NCI-H1417 treated with DMSO at 0.1 percent for 48 hours (cell line): ENCODE measurements around the gene MED27.

Source experiments
- DNase-seq: peaks from one replicate; lab custom pipeline; 2025; lab: John Stamatoyannopoulos, UW

The MED27 gene

DNA sequence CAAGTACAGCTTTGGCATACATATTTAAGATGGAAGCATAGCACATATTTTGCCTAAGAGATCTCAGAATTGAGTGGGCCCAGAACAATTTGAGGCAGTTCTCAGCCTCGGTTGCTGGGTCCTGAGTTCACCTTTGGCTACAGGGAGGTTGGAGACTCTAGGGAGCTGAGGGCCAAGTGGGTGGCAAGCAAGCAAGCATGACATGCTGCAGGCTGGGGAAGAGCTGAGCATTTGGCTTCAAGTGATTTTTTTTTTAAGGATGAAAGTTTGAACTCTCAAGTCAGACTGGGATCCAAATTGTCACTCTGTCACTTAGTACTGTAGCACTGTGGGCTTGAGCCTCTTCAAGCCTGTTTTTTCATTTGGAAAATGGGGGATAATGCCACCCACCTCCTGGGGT is 160.5 kb downstream of the MED27 start:
- no peak for DNase-seq

DNA sequence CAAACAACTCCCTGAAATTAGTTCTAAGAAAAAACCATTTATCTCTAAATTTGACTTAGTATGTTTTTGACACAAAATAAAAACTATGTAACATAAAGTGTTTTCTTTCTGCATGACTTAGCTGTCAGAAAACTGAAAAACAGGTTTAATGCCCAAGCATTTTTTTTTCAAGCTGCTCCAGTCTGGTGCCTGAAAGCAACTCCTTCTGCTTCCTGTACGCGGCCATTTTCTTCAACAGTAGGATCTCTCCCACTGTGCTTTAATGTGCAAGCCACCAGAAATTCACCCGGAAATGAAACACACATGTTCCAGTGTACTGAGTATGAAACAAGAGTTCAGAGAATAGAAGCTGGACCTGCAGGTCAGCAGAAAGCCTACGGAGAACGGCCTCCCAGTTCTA is 161.2 kb downstream of the MED27 start:
- no peak for DNase-seq

DNA sequence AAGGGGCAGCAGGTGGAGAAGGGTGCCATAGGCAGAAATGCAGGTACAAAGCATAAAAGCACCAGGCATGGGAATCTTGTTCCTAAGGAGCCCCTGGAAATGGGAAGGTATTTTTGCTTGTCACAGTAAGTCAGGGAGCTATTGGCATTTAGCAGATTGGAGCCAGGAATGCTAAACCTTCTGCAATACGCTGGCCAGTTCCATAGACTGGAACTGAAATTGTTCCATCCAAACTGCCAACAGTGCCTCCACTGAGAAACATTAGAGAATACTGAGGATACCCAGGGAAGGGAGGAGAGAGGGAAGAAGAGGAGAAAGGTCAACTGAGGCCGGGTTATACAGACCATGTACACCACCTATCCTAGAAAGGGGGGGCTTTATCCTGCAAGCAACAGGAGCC is 162.7 kb downstream of the MED27 start:
- no peak for DNase-seq

DNA sequence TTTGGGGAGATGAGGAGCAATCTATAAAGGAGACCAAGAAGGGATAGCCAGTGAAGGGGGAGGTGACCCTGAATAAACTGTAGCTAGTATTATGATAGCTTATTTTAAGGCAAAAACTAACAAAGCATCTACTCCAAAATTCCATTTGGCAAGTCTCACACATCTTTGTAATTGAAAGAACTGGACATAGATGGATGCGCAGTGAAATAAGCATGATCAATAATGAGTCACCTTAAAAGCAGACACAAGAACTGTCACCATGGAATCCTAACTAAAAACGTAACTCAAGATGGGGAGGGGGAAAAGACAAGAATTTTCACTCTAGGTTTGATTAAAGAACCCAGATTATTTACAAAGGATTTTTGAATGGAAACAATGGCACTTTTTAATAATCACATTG is 164.5 kb downstream of the MED27 start:
- no peak for DNase-seq

DNA sequence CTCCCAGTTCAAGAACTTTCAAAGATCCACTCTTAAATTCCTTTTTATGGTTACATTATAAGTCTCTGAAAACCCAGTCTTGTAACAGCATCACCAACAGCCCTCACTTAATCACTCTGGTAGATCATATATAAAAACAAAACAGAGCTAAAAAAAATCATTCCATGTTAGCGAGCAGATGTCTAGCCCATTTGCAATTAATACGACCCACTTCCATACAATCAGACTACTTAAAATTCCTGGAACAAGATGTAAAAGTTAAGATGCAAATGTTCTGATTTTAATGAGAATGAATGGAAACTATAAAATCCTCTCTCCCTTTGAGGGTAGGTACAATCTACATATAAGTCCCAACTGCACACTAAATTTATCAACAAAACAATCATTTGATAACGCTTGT is 167.0 kb downstream of the MED27 start:
- DNase-seq: no peak

DNA sequence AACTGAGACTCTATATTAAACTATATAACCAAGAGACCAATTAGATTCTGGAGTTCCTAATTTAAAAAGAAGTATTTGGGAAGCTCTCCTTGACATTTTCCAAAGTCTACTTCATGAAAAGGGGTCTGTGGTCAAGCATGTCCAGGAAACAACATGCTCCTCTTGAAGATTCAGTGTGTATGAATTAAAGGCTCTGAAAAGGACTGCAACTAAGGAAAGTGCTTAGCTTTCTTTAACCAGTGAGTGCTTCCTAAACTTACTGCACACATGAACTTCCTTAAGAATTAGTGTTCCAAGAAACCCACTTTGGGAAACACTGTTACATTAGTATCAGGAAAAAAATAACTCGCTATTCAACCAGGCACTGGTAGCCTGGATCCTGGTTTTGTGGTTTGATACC is 167.6 kb downstream of the MED27 start:
- DNase-seq: no peak

DNA sequence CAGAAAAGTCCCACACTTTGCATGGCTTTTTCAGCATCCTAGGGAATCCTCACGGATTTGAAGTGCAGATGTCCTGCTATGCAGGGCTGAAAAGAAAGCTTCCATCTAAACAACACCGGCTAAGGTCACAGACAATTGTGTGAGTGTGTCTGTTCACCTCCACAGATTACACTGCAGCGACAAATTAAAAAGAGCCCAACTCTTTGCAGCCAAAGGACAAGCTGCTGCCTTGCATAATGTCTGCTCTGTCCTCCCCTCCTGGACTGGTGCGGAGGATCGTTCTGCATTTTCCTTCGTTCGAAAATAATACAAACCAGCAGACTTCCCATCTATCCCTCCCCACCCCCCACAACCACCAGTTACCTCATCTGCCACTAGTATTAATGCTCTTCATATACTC is 169.1 kb downstream of the MED27 start:
- no peak for DNase-seq

DNA sequence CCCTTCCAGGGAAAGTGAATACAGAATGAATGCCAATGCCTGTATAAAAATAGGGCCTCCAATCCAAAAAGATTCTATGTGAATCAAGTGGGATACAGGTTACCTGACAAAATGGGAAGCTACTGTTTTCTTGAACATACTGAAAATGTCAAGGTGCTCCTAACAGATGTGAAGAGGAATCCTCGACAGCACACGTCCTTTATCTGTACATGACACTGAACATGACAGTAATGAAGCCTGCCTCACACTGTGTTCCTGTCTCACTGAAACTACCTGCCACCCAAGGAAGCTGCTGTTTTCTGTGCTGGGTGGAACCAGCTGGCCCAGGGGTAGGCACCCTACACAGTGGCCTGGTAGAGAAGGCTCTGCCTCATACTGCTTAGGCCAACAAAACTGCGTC is 174.5 kb downstream of the MED27 start:
- no peak for DNase-seq

DNA sequence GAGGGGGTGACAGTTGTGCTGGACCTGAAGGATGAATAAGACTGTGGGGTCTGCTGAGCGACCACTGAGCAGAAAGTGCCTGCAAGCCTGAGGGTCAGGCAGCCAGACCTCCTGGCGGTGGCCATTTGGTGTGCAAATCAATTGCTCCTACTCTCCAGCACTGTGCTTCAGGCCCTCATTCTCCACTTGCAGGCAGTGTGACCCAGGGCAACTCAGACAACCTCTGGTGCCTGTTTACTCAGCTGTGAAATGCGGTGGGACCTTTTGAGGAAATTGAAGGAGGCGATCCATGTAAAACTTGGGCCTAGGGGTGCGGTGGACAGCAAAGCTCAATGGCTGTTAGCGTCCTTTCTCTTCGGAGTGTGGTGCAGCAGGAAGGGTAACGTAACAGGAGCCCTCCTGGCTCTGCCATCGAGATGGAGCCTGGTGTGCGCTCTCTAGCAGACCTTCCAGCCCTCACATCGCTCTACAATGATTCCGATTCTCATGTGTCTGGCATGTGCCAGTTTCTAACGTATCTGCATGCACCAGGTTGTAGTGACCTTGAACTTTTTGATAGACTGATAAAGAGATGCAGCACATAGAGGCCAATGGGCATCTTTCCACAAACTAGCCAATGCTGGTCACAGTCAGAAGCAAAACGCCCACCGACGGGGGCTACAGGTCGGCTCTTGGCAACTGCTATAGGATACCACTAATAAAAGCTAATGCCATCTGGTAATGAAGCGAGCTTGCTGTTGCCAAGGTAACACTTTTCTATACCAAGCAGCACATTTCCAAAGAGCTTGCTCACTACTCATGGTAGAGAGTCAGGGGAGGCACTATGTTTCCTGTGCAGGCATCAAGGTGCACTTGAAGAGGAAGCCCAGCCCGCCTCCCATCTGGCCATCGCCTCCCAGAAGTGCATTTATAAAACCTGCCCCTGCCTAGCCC is 180.1 kb downstream of the MED27 start:
- no peak for DNase-seq

DNA sequence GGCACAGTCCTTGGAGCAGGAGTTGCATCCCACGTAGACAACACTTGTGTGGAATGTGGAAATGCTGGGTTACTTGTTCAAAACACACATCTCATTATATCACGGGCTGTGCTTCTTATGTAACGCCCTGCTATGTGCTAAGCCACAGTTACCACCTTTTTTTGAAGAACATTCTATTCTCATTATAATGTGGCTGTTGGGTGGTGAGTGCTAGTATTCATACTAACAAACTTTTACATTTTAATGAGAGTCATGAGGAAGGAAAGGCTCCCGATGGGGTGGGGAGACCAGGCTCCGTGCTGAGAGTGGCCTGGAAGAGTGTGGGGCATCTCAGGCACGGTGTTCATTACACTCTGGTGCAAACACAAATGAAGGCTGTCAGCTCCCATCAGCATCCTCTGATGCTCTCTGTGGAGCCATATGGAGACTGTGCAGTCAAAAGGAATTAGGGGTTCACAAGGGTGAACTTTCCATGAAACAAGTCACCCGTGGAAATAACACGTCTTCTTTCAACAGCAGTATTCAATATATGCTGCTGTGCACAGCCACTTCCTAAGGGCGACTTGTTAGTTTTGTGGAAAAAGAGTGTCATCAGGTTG is 186.7 kb downstream of the MED27 start:
- no peak for DNase-seq

DNA sequence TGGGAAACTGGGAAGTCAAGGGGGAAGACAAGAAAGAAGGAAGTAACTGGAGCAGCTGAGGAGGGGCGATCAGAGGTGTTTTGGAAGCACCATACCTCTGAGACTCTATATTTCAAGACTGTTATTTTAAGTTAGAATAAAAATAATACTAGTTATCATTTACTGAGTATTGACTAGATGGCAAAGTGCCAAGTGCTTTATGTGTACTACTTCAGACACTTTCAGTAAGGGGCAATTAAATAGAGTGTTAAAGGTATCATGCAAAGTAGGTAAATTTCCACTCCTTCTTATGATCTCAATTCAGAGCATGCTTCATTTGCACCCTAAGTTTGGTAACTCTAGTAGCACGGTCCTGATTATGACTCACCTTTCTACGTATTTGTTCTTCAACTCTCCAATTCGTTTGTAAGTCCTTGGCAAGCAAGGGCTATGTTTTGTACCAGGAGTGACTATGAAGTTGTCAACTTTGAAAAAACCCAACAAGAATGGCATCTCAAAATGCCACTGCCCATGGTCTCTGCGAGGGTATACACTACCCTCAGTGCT is 187.4 kb downstream of the MED27 start:
- DNase-seq: no peak

DNA sequence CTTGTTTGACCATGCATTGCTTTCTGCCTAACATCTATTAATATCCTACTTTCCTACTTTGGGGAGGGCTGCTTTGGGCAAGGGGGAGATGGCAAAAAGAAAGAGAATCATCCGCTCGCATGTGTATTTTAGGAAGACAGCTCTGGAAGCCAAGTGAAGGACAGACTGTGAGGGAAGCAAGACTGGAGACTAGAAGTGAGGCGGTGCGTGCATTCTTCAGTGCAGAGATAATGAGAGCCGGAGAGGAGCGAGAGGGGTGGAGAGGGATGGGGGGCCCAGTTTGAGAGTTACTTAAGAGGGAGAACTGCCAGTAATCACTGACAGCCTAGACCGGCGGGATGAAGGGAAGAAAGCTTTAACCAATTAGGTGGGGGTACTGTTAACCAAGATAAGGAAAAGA is 188.1 kb downstream of the MED27 start:
- no peak for DNase-seq

DNA sequence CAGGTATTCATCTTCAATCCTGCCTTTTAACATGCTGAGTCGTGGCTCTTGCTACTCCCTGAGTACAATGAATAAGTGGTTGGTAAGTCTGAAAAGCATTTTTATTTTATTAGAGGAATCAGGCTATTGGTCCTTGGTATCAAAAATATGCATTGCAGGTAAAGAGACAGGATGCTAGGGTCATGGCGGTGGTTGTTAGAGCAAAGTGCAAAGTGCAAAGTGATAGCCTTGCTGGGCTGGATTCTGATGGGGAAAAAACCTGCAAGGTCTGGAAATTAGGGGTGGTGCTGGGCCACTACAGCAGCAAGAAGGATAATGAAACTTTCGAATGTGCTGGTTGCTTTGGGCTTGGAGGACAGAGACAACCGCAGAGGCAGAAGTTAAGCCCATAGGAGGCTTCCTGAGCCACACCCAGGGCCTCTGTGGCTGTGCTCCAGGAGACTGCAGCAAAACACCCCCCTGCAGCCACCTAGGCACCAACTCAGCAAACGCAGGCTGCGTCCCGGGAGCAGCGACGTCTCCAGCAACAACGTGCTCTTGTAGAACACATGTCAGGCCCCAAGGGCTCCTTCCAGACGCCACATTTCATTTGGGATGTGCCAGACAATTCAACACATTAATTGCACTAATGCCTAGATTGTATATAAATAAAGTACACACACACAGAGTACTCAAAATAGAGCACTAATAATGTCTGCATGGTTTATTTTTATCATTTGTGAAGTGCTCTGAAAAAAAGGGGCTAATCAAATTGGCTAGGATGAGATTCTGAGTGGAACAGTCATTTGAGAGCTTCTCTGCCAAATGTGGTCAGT is 190.0 kb downstream of the MED27 start:
- DNase-seq: no peak

DNA sequence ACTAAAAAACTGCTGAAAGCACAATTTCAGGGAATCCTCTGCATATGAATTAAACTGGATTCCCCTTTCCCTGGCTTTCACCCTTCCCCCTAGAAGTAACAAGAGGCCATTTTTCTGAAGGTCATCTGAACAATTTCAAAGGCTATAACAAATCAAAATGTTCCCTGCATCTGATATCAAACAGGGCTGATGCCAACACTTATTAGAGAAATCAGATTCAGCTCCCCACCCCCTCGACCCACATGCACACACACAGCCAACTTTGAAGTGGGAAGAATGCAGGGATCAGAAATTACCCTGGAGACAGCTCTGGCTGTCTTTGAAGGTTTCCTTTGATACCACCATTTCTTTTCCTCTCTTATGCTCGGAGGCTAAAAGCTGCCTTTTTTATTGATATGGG is 190.7 kb downstream of the MED27 start:
- DNase-seq: no peak

DNA sequence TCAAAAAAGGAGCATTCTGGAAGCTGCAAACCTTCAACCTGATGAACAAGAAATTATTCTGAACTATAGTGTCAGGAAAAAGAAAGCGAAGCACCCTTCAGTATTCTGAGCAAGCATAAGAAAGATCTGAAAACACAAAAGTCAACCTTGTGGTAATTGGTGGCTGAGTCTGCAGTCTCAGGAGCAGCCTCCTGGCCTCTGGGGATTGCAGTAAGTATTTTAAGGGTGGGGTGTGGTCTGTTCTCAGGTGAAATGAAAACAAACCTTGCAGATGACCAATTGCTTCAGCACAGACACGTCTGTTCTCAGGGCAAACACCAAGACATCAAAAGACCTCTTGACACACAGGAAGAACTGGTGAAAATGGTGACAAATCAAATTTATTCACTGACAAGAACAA is 192.0 kb downstream of the MED27 start:
- DNase-seq: no peak

DNA sequence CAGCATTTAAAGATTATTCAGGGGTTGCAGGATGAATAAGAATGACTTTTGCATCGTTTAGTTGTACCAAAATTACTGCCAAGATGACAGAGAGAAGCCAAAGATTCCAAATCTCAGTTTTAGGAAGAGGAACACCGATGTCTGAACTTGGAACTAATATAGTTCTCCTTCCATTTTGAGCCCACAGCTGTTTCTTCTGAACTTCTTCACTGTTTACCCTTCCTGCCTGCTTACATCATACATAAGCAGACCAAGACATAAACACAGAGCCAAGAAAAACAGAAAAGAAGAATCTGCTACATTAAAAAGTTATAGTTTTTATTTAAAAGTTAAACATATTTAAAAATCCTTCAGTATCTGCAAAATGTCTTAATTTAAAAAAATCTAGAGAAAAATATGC is 192.8 kb downstream of the MED27 start:
- DNase-seq: no peak

DNA sequence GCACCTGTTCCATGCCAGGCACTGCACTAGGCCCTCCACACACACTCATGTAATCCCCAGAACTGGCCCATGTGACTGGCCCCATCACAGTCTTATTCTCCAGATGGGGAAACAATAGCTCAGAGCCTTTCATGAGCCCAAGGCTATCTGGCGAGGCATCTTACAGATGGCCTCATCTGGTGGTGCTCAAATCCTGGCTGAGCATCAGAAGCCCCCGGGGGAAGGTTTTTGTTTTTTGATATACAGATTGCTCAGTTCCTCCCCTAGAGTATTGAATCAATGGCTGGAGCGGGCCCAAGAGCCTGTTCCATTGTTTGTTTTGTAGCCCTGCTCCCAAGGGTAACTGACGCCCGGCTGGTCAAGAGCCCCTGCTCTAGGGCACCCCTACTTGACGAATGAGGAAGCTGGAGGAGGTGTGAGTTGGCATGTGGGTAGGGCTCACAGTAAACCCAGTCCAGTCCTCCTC is 194.5 kb downstream of the MED27 start:
- no peak for DNase-seq

DNA sequence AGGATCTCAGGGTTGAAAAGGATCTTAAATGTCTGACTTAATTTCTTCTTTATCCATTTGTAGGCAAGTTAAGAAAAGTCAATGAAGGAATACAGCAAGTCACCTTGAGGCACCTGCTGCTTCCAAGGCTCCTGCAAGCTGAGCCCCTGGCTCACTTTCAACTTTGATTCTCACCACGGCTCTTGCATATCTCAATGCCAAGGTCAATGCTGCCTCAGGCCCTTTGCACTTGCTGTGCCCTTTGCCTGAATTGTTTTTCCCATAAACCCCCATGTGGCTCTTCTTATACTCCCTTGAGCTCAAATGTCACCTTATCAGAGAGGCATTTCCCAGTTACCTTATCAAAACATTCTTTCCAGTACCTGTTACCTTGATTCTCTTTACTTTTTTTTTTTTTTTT is 195.4 kb downstream of the MED27 start:
- DNase-seq: no peak

DNA sequence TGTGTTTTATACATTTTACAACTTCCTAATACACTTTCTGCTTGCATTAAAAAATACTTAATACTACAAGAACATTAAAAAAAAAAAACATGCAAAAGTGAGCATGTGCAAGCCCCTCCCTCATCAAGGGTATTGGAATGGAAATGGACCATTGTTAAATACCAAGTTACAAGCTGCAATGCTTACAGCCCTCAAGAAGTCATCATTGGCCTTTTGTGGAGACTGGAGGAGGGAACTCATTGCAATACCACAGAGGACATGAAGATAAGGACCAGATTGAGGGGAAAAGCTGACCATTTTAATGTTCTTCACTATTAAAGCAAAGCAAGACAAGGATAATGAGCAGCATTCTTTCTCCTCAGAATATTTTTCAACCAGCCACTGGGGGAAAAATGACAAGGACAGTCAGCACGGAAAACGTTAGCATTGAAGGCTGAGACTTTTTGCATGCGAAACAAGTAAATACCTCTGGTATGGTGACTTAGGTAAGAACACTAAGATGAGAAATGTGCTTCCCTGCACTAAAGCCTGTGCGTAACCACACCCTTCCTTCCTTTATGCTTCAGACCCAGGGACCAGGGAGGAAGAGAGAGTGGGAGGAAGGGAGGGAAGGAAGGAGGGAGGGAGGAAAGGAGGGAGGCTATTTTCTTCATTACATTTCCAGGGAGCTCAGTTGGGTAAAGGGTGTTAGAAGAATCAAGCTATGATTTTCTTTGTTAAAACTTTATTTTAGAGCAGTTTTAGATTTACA is 198.7 kb downstream of the MED27 start:
- no peak for DNase-seq

DNA sequence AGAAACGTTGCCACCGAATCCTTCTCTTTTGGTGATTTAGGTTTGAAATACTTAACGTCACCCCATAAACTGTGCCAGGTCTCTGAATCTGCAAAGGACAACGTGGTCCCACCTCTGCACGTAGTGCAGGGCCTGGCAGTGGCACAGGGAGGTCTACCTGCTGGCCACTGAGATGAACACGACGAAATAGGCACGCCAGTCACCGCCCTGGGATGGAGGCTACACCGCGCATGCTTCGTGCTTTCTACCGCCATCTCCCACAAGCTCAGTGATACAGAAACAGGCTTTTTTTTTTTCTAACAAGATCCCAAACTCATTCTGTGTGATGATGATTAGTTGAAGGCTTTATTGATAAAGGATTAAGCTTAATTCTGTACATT is 199.8 kb downstream of the MED27 start:
- no peak for DNase-seq

DNA sequence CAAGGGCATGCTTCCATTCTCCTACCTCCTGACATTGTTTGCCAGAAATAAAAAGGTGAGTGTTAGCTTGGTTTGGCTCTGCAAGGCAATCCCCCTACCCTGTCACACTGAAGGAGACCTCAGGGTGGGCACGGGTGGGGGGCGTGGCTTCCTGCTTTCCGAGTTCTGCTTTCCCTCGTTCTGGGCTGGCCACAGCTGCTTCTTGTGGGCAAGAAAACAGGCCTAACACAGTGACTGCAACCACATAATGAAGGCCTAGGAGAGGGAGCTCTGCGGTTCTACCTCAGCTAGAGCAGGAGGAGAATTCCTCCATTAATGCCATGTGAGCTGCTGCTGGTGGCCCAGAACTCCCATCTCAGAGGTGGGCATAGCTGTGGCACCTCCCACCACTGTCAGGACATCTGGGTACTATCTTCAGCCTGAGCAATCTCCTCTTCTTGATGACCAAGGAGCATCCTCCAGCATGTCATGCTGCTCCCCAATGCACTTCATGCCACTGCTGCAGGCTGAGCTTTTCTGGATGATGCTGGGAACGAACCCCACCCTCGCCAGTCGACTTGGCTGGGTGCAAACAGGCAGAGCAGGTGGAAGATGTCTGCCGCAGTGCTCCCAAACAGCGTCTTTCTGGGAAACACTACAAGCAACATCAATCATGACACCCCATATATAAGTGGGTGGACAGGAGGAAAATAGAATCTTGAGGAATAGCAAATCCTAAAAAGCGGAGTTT is 200.3 kb downstream of the MED27 start:
- DNase-seq: no peak
